B cell (primary cell): Measurements from ENCODE around the gene GPR78. TPM values are rescaled to one million over a fixed set of nuclear protein-coding genes. Genes with fewer than 3 reads are reported as not detected.

Experiments used
- ATAC-seq: fragments of 200-7000 bp; cut with Tn5 transposase; one replicate; pipeline ENCODE4 v1.10.0; 2021; ENCODE audit warnings: low read depth, mild to moderate bottlenecking, moderate number of reproducible peaks, moderate library complexity
- CTCF ChIA-PET: fragments of 350-600 bp; sonication (Branson Sonifier 250); formaldehyde crosslinking; loops from one replicate; lab custom pipeline; 2021; ENCODE audit warnings: antibody characterized with exemption, inconsistent platforms; lab: Charles Lee
- POLR2A ChIA-PET: fragments of 350-600 bp; sonication (Branson Sonifier 250); formaldehyde crosslinking; loops from one replicate; lab custom pipeline; 2021; ENCODE audit warnings: antibody characterized with exemption; lab: Charles Lee
- DNase-seq: peaks from one replicate; pipeline ENCODE4 v3.0.0; 2013
- H2AFZ ChIP-seq: 2 replicates; pipeline ENCODE4 v1.6.1; 2012; ENCODE audit warnings: mild to moderate bottlenecking, low read depth, low read length; ENCODE audit not compliant: insufficient read depth, poor library complexity, severe bottlenecking
- H3K27ac ChIP-seq, 2 donors: 1 replicate in 1 of 2; 2 replicates in 1 of 2; pipeline ENCODE4 v1.5.1; 2012 to 2013; ENCODE audit warnings: low read length in 2 of 2, mild to moderate bottlenecking in 2 of 2, moderate library complexity in 1 of 2
- H3K27me3 ChIP-seq, 4 experiments: fragments of 200-600 bp in 1 of 4; sonication (generic) in 1 of 4; replicated peaks in 1 of 4; 1 replicate in 2 of 4; 2 replicates in 2 of 4; pipeline versions ENCODE4 v1.6.1 to v1.7.0; 2013 to 2016; ENCODE audit warnings: low read length in 3 of 4, mild to moderate bottlenecking in 2 of 4, mixed read lengths in 1 of 4, moderate library complexity in 1 of 4; ENCODE audit not compliant: insufficient read depth in 4 of 4, control insufficient read depth in 3 of 4; ENCODE audit errors: control extremely low read depth in 1 of 4
- H3K36me3 ChIP-seq, 2 experiments: replicated peaks in 1 of 2; 1 replicate in 1 of 2; 2 replicates in 1 of 2; pipeline versions ENCODE4 v1.6.1 to v1.7.1; 2013; ENCODE audit warnings: low read length in 1 of 2; ENCODE audit not compliant: insufficient read depth in 2 of 2, control insufficient read depth in 1 of 2; ENCODE audit errors: control extremely low read depth in 1 of 2, extremely low read depth in 1 of 2
- H3K4me1 ChIP-seq, 2 donors: fragments of 200-600 bp in 1 of 2; sonication (generic) in 1 of 2; 1 replicate in 1 of 2; 2 replicates in 1 of 2; pipeline versions ENCODE4 v1.5.1 to v1.6.1; 2013 to 2017; ENCODE audit warnings: low read length in 2 of 2; ENCODE audit not compliant: control insufficient read depth in 2 of 2, insufficient read depth in 2 of 2
- H3K4me2 ChIP-seq: replicated peaks from 2 replicates; pipeline ENCODE3; 2012; ENCODE audit warnings: mild to moderate bottlenecking, low read depth, low read length; ENCODE audit not compliant: poor library complexity, severe bottlenecking
- H3K4me3 ChIP-seq, 5 experiments: fragments of 200-600 bp in 1 of 5; sonication (generic) in 1 of 5; 1 replicate in 3 of 5; 2 replicates in 2 of 5; pipeline versions ENCODE4 v1.5.1 to v1.7.0; 2011 to 2016; ENCODE audit warnings: low read length in 4 of 5, mild to moderate bottlenecking in 4 of 5, low read depth in 2 of 5, control low read depth in 1 of 5, moderate library complexity in 1 of 5; ENCODE audit not compliant: insufficient read depth in 1 of 5; ENCODE audit errors: control extremely low read depth in 1 of 5, extremely low read depth in 1 of 5
- H3K79me2 ChIP-seq: fragments of 200-600 bp; sonication (generic); one replicate; pipeline ENCODE4 v1.6.0; 2016; ENCODE audit warnings: low read length; ENCODE audit not compliant: control insufficient read depth, insufficient read depth
- H3K9ac ChIP-seq: fragments of 200-600 bp; sonication (generic); 2 replicates; pipeline ENCODE4 v1.6.1; 2017; ENCODE audit warnings: mild to moderate bottlenecking, low read length, moderate library complexity
- H3K9me3 ChIP-seq, 3 donors: one replicate each; pipeline versions ENCODE4 v1.6.1 to v1.7.1; 2013; ENCODE audit warnings: low read length in 2 of 3; ENCODE audit not compliant: control insufficient read depth in 2 of 3, insufficient read depth in 1 of 3; ENCODE audit errors: control extremely low read depth in 1 of 3
- H4K20me1 ChIP-seq: 2 replicates; pipeline ENCODE4 v1.6.0; 2012; ENCODE audit warnings: mild to moderate bottlenecking, low read length; ENCODE audit not compliant: insufficient read depth, control insufficient read depth, poor library complexity, severe bottlenecking
- H3K27ac Mint-ChIP-seq: one replicate; pipeline ENCODE4 v1.8.0; 2021; ENCODE audit warnings: mixed read lengths
- H3K27me3 Mint-ChIP-seq: one replicate; pipeline ENCODE4 v1.8.0; 2021; ENCODE audit warnings: mixed read lengths
- H3K4me1 Mint-ChIP-seq: one replicate; pipeline ENCODE4 v1.8.0; 2021; ENCODE audit warnings: mixed read lengths
- H3K4me3 Mint-ChIP-seq: one replicate; pipeline ENCODE4 v1.8.0; 2021; ENCODE audit warnings: mixed read lengths
- H3K9me3 Mint-ChIP-seq: one replicate; pipeline ENCODE4 v1.8.0; 2022; ENCODE audit warnings: mixed read lengths; ENCODE audit not compliant: insufficient read depth
- EZH2 ChIP-seq: IDR thresholded peaks from 2 replicates; pipeline ENCODE4 v1.6.1; 2012; ENCODE audit warnings: borderline replicate concordance, low read depth, mild to moderate bottlenecking, moderate library complexity, low read length; ENCODE audit not compliant: insufficient read depth, poor library complexity, severe bottlenecking
- WGBS: methylation state at CpG from one replicate; pipeline ENCODE4 v1.1.5; 2013; ENCODE audit warnings: missing lambda C conversion rate; ENCODE audit not compliant: insufficient coverage; 5-methylcytosine and 5-hydroxymethylcytosine counted together
- intact Hi-C: fragments of 100-400 bp; cut with micrococcal nuclease; formaldehyde crosslinking; loops from one replicate; pipeline ENCODE4 v1.10.0; 2022
- polyA plus RNA-seq: library from polyadenylated mRNA; depleted of rRNA; stranded (reverse); fragments of >200 nt; gene quantifications from 2 replicates; pipeline ENCODE4 v1.2.3, GENCODE V29; 2012
- total RNA-seq, 2 donors: library from RNA; stranded (reverse); fragments of 120-200 nt in 1 of 2; gene quantifications; 1 replicate in 1 of 2; 2 replicates in 1 of 2; pipeline versions ENCODE4 v1.2.3 to v1.2.4, GENCODE V29; 2013 to 2022
- TF ChIP-seq, protein P1 (sequence below): fragments of 200-600 bp; IDR thresholded peaks from one replicate; pipeline ENCODE4 v1.8.0; 2022; ENCODE audit warnings: antibody characterized with exemption, mild to moderate bottlenecking

The GPR78 gene
- total and polyA plus RNA-seq, 2 donors (not counting 1 experiment from before 2014, with no cell fraction given) = not detected

DNA sequence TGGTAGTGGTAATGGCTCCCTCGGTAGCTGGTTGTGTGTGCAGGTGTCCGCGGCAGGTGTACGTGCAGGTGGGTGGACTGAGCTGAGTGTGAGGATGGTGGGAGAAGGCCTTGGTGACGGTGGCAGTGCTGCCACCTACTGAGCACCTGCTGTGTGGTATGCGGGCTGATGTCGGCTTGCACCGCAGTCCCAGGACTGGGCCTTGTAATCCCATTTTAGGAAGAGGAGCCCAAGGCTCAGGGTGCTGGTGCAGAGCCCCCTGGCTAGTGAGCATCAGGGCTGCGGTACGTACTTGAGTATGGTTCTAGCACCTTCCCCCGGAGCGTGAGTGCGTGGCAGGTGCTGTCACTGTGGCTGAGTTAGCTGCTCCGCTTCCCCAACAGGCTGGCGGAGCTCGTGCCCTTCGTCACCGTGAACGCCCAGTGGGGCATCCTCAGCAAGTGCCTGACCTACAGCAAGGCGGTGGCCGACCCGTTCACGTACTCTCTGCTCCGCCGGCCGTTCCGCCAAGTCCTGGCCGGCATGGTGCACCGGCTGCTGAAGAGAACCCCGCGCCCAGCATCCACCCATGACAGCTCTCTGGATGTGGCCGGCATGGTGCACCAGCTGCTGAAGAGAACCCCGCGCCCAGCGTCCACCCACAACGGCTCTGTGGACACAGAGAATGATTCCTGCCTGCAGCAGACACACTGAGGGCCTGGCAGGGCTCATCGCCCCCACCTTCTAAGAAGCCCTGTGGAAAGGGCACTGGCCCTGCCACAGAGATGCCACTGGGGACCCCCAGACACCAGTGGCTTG is 6.7 kb downstream of the GPR78 start:
- ChIA-PET POLR2A (no interaction called here), CTCF (no interaction called here)
- no peak overlapping the region for H3K4me3 Mint-ChIP-seq
- H3K27me3 ChIP-seq = peaks cover 0 to 8% (median 0%) of the 10 kb centered on the region in 4 experiments
- H3K4me3 ChIP-seq = no peak overlapping the region
- TF ChIP-seq, protein P1, sequence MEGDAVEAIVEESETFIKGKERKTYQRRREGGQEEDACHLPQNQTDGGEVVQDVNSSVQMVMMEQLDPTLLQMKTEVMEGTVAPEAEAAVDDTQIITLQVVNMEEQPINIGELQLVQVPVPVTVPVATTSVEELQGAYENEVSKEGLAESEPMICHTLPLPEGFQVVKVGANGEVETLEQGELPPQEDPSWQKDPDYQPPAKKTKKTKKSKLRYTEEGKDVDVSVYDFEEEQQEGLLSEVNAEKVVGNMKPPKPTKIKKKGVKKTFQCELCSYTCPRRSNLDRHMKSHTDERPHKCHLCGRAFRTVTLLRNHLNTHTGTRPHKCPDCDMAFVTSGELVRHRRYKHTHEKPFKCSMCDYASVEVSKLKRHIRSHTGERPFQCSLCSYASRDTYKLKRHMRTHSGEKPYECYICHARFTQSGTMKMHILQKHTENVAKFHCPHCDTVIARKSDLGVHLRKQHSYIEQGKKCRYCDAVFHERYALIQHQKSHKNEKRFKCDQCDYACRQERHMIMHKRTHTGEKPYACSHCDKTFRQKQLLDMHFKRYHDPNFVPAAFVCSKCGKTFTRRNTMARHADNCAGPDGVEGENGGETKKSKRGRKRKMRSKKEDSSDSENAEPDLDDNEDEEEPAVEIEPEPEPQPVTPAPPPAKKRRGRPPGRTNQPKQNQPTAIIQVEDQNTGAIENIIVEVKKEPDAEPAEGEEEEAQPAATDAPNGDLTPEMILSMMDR = no peak
- no peak for TF ChIP-seq EZH2
- intact Hi-C loops = no loop called here
- H3K27ac Mint-ChIP-seq = no peak overlapping the region
- H3K4me1 ChIP-seq = no peaks in the 10 kb centered on the region
- H3K9me3 ChIP-seq = no peaks in the 10 kb centered on the region
- no peak overlapping the region for H3K4me2 ChIP-seq
- no peaks in the 10 kb centered on the region for H3K4me1 Mint-ChIP-seq
- no peaks in the 10 kb centered on the region for H3K79me2 ChIP-seq
- H3K27me3 Mint-ChIP-seq = peaks cover 16% of the 10 kb centered on the region
- no peak overlapping the region for H3K27ac ChIP-seq
- H3K9ac ChIP-seq = no peak overlapping the region
- no peaks in the 10 kb centered on the region for H4K20me1 ChIP-seq
- no peak for DNase-seq
- H3K36me3 ChIP-seq = no peaks in the 10 kb centered on the region
- no peak for ATAC-seq
- WGBS = 83% methylated on average over 37 of the region's 37 CpGs
- no peak overlapping the region for H2AFZ ChIP-seq
- H3K9me3 Mint-ChIP-seq = no peaks in the 10 kb centered on the region

DNA sequence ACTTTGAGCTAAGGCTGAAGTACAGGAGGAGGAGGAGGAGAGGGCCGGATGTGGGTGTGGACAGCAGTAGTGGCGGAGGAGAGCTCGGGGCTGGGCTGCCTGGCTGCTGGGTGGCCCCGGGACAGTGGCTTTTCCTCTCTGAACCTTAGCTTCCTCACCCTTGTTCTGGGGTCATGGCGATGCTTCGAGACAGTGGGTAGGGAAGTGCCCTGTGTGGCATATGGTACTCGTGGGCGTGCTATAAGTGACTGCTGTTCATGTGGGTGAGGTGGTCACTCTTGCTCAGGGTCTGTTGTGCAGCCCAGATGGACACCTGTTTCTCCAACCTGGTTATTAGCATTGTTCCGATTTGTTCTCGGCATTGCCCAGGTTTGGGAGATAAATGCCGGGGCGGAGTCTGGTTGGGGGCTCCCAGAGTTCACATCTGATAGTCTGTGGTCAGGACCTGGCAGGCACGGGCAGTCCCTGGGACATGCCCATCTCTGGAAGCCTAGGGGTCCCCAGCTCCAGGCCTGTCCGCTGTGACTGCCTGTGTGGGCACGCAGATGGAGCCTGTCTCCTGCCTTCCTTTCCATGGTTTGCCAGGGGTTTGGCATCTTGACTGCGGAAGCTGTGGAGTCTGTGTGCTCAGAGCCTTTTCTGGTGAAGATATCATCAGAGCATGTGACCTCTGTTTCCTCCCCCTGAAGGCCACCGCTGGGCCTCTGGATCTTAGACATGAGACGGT is 7.4 kb downstream of the GPR78 start:
- peaks cover 13% of the 10 kb centered on the region for H3K27me3 Mint-ChIP-seq
- H4K20me1 ChIP-seq = no peaks in the 10 kb centered on the region
- ChIA-PET CTCF (no interaction called here), POLR2A (no interaction called here)
- ATAC-seq = no peak
- no peak overlapping the region for H3K27ac ChIP-seq
- H3K36me3 ChIP-seq = no peaks in the 10 kb centered on the region
- H3K9me3 ChIP-seq = no peaks in the 10 kb centered on the region
- no peaks in the 10 kb centered on the region for H3K4me1 ChIP-seq
- H3K27ac Mint-ChIP-seq = no peak overlapping the region
- no peaks in the 10 kb centered on the region for H3K9me3 Mint-ChIP-seq
- TF ChIP-seq EZH2 = no peak
- TF ChIP-seq, protein P1 = no peak
- 82% methylated on average over 18 of the region's 18 CpGs for WGBS
- H3K4me3 ChIP-seq = no peak overlapping the region
- DNase-seq = no peak
- no peak overlapping the region for H3K9ac ChIP-seq
- H2AFZ ChIP-seq = no peak overlapping the region
- peaks cover 0 to 11% (median 1%) of the 10 kb centered on the region in 4 experiments for H3K27me3 ChIP-seq
- H3K4me1 Mint-ChIP-seq = no peaks in the 10 kb centered on the region
- no peaks in the 10 kb centered on the region for H3K79me2 ChIP-seq
- H3K4me3 Mint-ChIP-seq = no peak overlapping the region
- intact Hi-C loops = no loop called here
- H3K4me2 ChIP-seq = no peak overlapping the region
